ENCODE measurements around the gene CLK2.
"Not testable (repeated sequence)": the region's sequence is repeated elsewhere in the genome, so short reads cannot be mapped to it uniquely, and the experiment has no call there.

Gene CLK2

GRCh38 chr1:155241069-155241679 is 32.1 kb downstream of the CLK2 start:
- DNase-seq, result peak in 4 of 5 experiments; percentile 47 to 85 (median 59)

GRCh38 chr1:155236451-155236850 is 36.9 kb downstream of the CLK2 start:
- no peak for DNase-seq

- DNase-seq, result peak in 1 of 5 experiments; percentile 33
Observed at GRCh38 chr1:155235375-155235774, 37.9 kb downstream of the CLK2 start.

GRCh38 chr1:155233502-155233901 is 39.8 kb downstream of the CLK2 start:
- not testable (repeated sequence) for DNase-seq

- not testable (repeated sequence) for DNase-seq
Observed at GRCh38 chr1:155232001-155232978, 41.0 kb downstream of the CLK2 start.

GRCh38 chr1:155231302-155231701 is 42.0 kb downstream of the CLK2 start:
- DNase-seq, result not testable (repeated sequence)

GRCh38 chr1:155228096-155228427 is 45.2 kb downstream of the CLK2 start:
- DNase-seq, result no peak

GRCh38 chr1:155227261-155228095 is 45.8 kb downstream of the CLK2 start:
- peak; percentile 87 to 100 (median 98) for DNase-seq

GRCh38 chr1:155226910-155227260 is 46.4 kb downstream of the CLK2 start:
- DNase-seq, result peak in 2 of 5 experiments; percentile 14 to 28

GRCh38 chr1:155226188-155226909 is 47.0 kb downstream of the CLK2 start:
- DNase-seq, result peak; percentile 59 to 90 (median 74)

GRCh38 chr1:155225404-155225759 is 47.9 kb downstream of the CLK2 start:
- DNase-seq, result not testable (repeated sequence)

- DNase-seq, result no peak
Observed at GRCh38 chr1:155223047-155223446, 50.3 kb downstream of the CLK2 start.

GRCh38 chr1:155220211-155220965 is 52.9 kb downstream of the CLK2 start:
- not testable (repeated sequence) for DNase-seq

- peak in 1 of 5 experiments; percentile 18 for DNase-seq
Observed at GRCh38 chr1:155219592-155220031, 53.7 kb downstream of the CLK2 start.

- DNase-seq, result peak in 1 of 5 experiments; percentile 43
Observed at GRCh38 chr1:155218854-155219591, 54.3 kb downstream of the CLK2 start.

- peak in 1 of 5 experiments; percentile 29 for DNase-seq
Observed at GRCh38 chr1:155214702-155215101, 58.6 kb downstream of the CLK2 start.
